Activated naive CD4-positive, alpha-beta T cell treated with anti-CD3 and anti-CD28 coated beads, Interleukin-2, amount 50 U/mL, for 16 hours (primary cell): ENCODE results near the gene DR1.

Experiments used
- DNase-seq: peaks from one replicate; pipeline ENCODE4 v3.0.0-alpha.2; 2020

DR1 gene

GRCh38 chr1:93399781-93400180, 54.1 kb downstream of the DR1 start:
- DNase-seq = no peak

GRCh38 chr1:93408203-93408602, 62.5 kb downstream of the DR1 start:
- DNase-seq = no peak

- DNase-seq = no peak
Measured at GRCh38 chr1:93411000-93411399, 65.3 kb downstream of the DR1 start.

- no peak for DNase-seq
Measured at GRCh38 chr1:93414749-93415148, 69.0 kb downstream of the DR1 start.

- DNase-seq = no peak
Measured at GRCh38 chr1:93415296-93415695, 69.6 kb downstream of the DR1 start.

- DNase-seq = no peak
Measured at GRCh38 chr1:93416183-93416582, 70.5 kb downstream of the DR1 start.
